ENCODE data around the gene SND1. TPM values are rescaled to one million over a fixed set of nuclear protein-coding genes. Genes with fewer than 3 reads are reported as not detected.
"Not testable (repeated sequence)": the region's sequence is repeated elsewhere in the genome, so short reads cannot be mapped to it uniquely, and the experiment has no call there.

Gene SND1
- total and polyA plus RNA-seq, 9 donors, result 88.3 to 125 (median 97.7) TPM

GRCh38 chr7:128102490-128103291, 450.7 kb downstream of the SND1 start:
- peaks cover 37% of the 10 kb centered on the region for H3K27me3 ChIP-seq (ENCODE audit: control insufficient read depth, insufficient read depth, low read length)
- no peaks in the 10 kb centered on the region for H3K9me3 ChIP-seq (replicated peaks; ENCODE audit: control insufficient read depth, low read depth, low read length)
- H3K36me3 ChIP-seq (ENCODE audit: control insufficient read depth, insufficient read depth, low read length), result no peaks in the 10 kb centered on the region
- DNase-seq, result no peak
- no peak overlapping the region for H3K4me3 ChIP-seq (ENCODE audit: low read length)
- 93% methylated on average over 3 of the region's 7 CpGs for WGBS (ENCODE audit: insufficient coverage)
- peaks cover 16% of the 10 kb centered on the region for H3K4me1 ChIP-seq (ENCODE audit: control insufficient read depth, insufficient read depth, low read length)
- H3K27ac ChIP-seq (ENCODE audit: low read length), result no peak overlapping the region

GRCh38 chr7:128103498-128104107, 451.6 kb downstream of the SND1 start:
- H3K27ac ChIP-seq (ENCODE audit: low read length), result no peak overlapping the region
- peak; percentile 60 for DNase-seq
- WGBS (ENCODE audit: insufficient coverage), result 12% methylated on average over 41 of the region's 44 CpGs
- H3K4me3 ChIP-seq (ENCODE audit: low read length), result peak overlapping the region; percentile 36
- H3K27me3 ChIP-seq (ENCODE audit: control insufficient read depth, insufficient read depth, low read length), result peaks cover 37% of the 10 kb centered on the region
- H3K4me1 ChIP-seq (ENCODE audit: control insufficient read depth, insufficient read depth, low read length), result peaks cover 16% of the 10 kb centered on the region
- no peaks in the 10 kb centered on the region for H3K36me3 ChIP-seq (ENCODE audit: control insufficient read depth, insufficient read depth, low read length)
- no peaks in the 10 kb centered on the region for H3K9me3 ChIP-seq (replicated peaks; ENCODE audit: control insufficient read depth, low read depth, low read length)

- H3K27me3 ChIP-seq (ENCODE audit: control insufficient read depth, insufficient read depth, low read length), result peaks cover 38% of the 10 kb centered on the region
- H3K4me3 ChIP-seq (ENCODE audit: low read length), result peak overlapping the region; percentile 36
- H3K9me3 ChIP-seq (replicated peaks; ENCODE audit: control insufficient read depth, low read depth, low read length), result no peaks in the 10 kb centered on the region
- H3K4me1 ChIP-seq (ENCODE audit: control insufficient read depth, insufficient read depth, low read length), result peaks cover 16% of the 10 kb centered on the region
- H3K27ac ChIP-seq (ENCODE audit: low read length), result no peak overlapping the region
- H3K36me3 ChIP-seq (ENCODE audit: control insufficient read depth, insufficient read depth, low read length), result no peaks in the 10 kb centered on the region
- peak; percentile 60 for DNase-seq
- under 1% methylated on average over 59 of the region's 59 CpGs for WGBS (ENCODE audit: insufficient coverage)
Observed at GRCh38 chr7:128104108-128104742, 452.2 kb downstream of the SND1 start.

- WGBS (ENCODE audit: insufficient coverage), result 71% methylated on average over 9 of the region's 11 CpGs
- Histone ChIP-seq H3K36me3 (ENCODE audit: control insufficient read depth, insufficient read depth, low read length) (no peaks in the 10 kb centered on the region), H3K27me3 (ENCODE audit: control insufficient read depth, insufficient read depth, low read length) (peaks cover 42% of the 10 kb centered on the region), H3K4me3 (ENCODE audit: low read length) (no peak overlapping the region), H3K27ac (ENCODE audit: low read length) (no peak overlapping the region), H3K4me1 (ENCODE audit: control insufficient read depth, insufficient read depth, low read length) (peaks cover 16% of the 10 kb centered on the region), H3K9me3 (replicated peaks; ENCODE audit: control insufficient read depth, low read depth, low read length) (no peaks in the 10 kb centered on the region)
- no peak for DNase-seq
Observed at GRCh38 chr7:128105228-128106022, 453.4 kb downstream of the SND1 start.

- peaks cover 42% of the 10 kb centered on the region for H3K27me3 ChIP-seq (ENCODE audit: control insufficient read depth, insufficient read depth, low read length)
- no CpG with 5 or more reads among the region's 1 CpG for WGBS (ENCODE audit: insufficient coverage)
- no peak for DNase-seq
Observed at GRCh38 chr7:128106821-128107220, 454.8 kb downstream of the SND1 start.

GRCh38 chr7:128107516-128107915, 455.5 kb downstream of the SND1 start:
- WGBS (ENCODE audit: insufficient coverage), result 81% methylated on average over 8 of the region's 12 CpGs
- not testable (repeated sequence) for H3K9me3 ChIP-seq (replicated peaks; ENCODE audit: control insufficient read depth, low read depth, low read length); H3K4me3 ChIP-seq (ENCODE audit: low read length); H3K36me3 ChIP-seq (ENCODE audit: control insufficient read depth, insufficient read depth, low read length); H3K27ac ChIP-seq (ENCODE audit: low read length); DNase-seq
- Histone ChIP-seq H3K27me3 (ENCODE audit: control insufficient read depth, insufficient read depth, low read length) (peaks cover 40% of the 10 kb centered on the region), H3K4me1 (ENCODE audit: control insufficient read depth, insufficient read depth, low read length) (peaks cover 17% of the 10 kb centered on the region)

More at GRCh38 chr7:128106821-128107220, 454.8 kb downstream of the SND1 start:
- Histone ChIP-seq H3K4me1 (ENCODE audit: control insufficient read depth, insufficient read depth, low read length) (peaks cover 16% of the 10 kb centered on the region), H3K36me3 (ENCODE audit: control insufficient read depth, insufficient read depth, low read length) (no peaks in the 10 kb centered on the region), H3K9me3 (replicated peaks; ENCODE audit: control insufficient read depth, low read depth, low read length) (no peaks in the 10 kb centered on the region), H3K4me3 (ENCODE audit: low read length) (no peak overlapping the region), H3K27ac (ENCODE audit: low read length) (no peak overlapping the region)

GRCh38 chr7:128108129-128108528, 456.1 kb downstream of the SND1 start:
- no peaks in the 10 kb centered on the region for H3K36me3 ChIP-seq (ENCODE audit: control insufficient read depth, insufficient read depth, low read length)
- no peak for DNase-seq
- peaks cover 20% of the 10 kb centered on the region for H3K4me1 ChIP-seq (ENCODE audit: control insufficient read depth, insufficient read depth, low read length)
- no peak overlapping the region for H3K27ac ChIP-seq (ENCODE audit: low read length)
- peaks cover 34% of the 10 kb centered on the region for H3K27me3 ChIP-seq (ENCODE audit: control insufficient read depth, insufficient read depth, low read length)
- H3K4me3 ChIP-seq (ENCODE audit: low read length), result no peak overlapping the region
- no CpG with 5 or more reads among the region's 7 CpGs for WGBS (ENCODE audit: insufficient coverage)
- no peaks in the 10 kb centered on the region for H3K9me3 ChIP-seq (replicated peaks; ENCODE audit: control insufficient read depth, low read depth, low read length)

GRCh38 chr7:128108641-128109423, 456.8 kb downstream of the SND1 start:
- H3K27ac ChIP-seq (ENCODE audit: low read length), result no peak overlapping the region
- H3K4me3 ChIP-seq (ENCODE audit: low read length), result no peak overlapping the region
- H3K9me3 ChIP-seq (replicated peaks; ENCODE audit: control insufficient read depth, low read depth, low read length), result no peaks in the 10 kb centered on the region
- 52% methylated on average over 4 of the region's 11 CpGs for WGBS (ENCODE audit: insufficient coverage)
- no peaks in the 10 kb centered on the region for H3K36me3 ChIP-seq (ENCODE audit: control insufficient read depth, insufficient read depth, low read length)
- H3K4me1 ChIP-seq (ENCODE audit: control insufficient read depth, insufficient read depth, low read length), result peaks cover 13% of the 10 kb centered on the region
- H3K27me3 ChIP-seq (ENCODE audit: control insufficient read depth, insufficient read depth, low read length), result peaks cover 29% of the 10 kb centered on the region
- DNase-seq, result peak; percentile 66

GRCh38 chr7:128109424-128109969, 457.5 kb downstream of the SND1 start:
- H3K27me3 ChIP-seq (ENCODE audit: control insufficient read depth, insufficient read depth, low read length), result peaks cover 26% of the 10 kb centered on the region
- H3K9me3 ChIP-seq (replicated peaks; ENCODE audit: control insufficient read depth, low read depth, low read length); H3K36me3 ChIP-seq (ENCODE audit: control insufficient read depth, insufficient read depth, low read length); H3K4me3 ChIP-seq (ENCODE audit: low read length); H3K4me1 ChIP-seq (ENCODE audit: control insufficient read depth, insufficient read depth, low read length); H3K27ac ChIP-seq (ENCODE audit: low read length); DNase-seq: not testable (repeated sequence)
- 76% methylated on average over 5 of the region's 12 CpGs for WGBS (ENCODE audit: insufficient coverage)

All from muscle of leg (tissue), 11 donors.